ENCODE data around the gene RHBDL3. TPM values are rescaled to one million over a fixed set of nuclear protein-coding genes. Genes with fewer than 3 reads are reported as not detected.
"Not testable (repeated sequence)": the region's sequence is repeated elsewhere in the genome, so short reads cannot be mapped to it uniquely, and the experiment has no call there.

The RHBDL3 gene
- polyA plus RNA-seq, 1 experiment, result 0.06 TPM

- CTCF ChIA-PET, result no interaction called here
- DNase-seq (ENCODE audit: low read depth, low spot score), result no peak
- no peak overlapping the region for H3K4me3 ChIP-seq (ENCODE audit: low read depth, low read length)
- TF ChIP-seq CTCF (IDR thresholded peaks at IDR 0.05; ENCODE audit: low read depth, low read length), result no peak
- POLR2A ChIA-PET, result no interaction called here
- H3K27me3 ChIP-seq (ENCODE audit: control insufficient read depth, insufficient read depth, low read length), result peaks cover 24% of the 10 kb centered on the region
- no peaks in the 10 kb centered on the region for H3K9me3 ChIP-seq (ENCODE audit: control insufficient read depth, insufficient read depth, low read length)
- no peak overlapping the region for H3K27ac ChIP-seq (ENCODE audit: low read depth, low read length)
Observed at GRCh38 chr17:32314636-32315035, 49.0 kb downstream of the RHBDL3 start.

- ChIA-PET CTCF (no interaction called here), POLR2A (no interaction called here)
Observed at GRCh38 chr17:32315171-32315570, 49.5 kb downstream of the RHBDL3 start.

GRCh38 chr17:32316653-32317052 is 51.0 kb downstream of the RHBDL3 start:
- H3K4me3 ChIP-seq (ENCODE audit: low read depth, low read length); DNase-seq (ENCODE audit: low read depth, low spot score); H3K27ac ChIP-seq (ENCODE audit: low read depth, low read length); POLR2A ChIA-PET; CTCF ChIA-PET; H3K9me3 ChIP-seq (ENCODE audit: control insufficient read depth, insufficient read depth, low read length): not testable (repeated sequence)
- peaks cover 24% of the 10 kb centered on the region for H3K27me3 ChIP-seq (ENCODE audit: control insufficient read depth, insufficient read depth, low read length)

More at GRCh38 chr17:32315171-32315570, 49.5 kb downstream of the RHBDL3 start:
- peaks cover 24% of the 10 kb centered on the region for H3K27me3 ChIP-seq (ENCODE audit: control insufficient read depth, insufficient read depth, low read length)
- no peak for TF ChIP-seq CTCF (IDR thresholded peaks at IDR 0.05; ENCODE audit: low read depth, low read length)
- no peak overlapping the region for H3K27ac ChIP-seq (ENCODE audit: low read depth, low read length)
- H3K4me3 ChIP-seq (ENCODE audit: low read depth, low read length), result no peak overlapping the region
- H3K9me3 ChIP-seq (ENCODE audit: control insufficient read depth, insufficient read depth, low read length), result no peaks in the 10 kb centered on the region
- no peak for DNase-seq (ENCODE audit: low read depth, low spot score)

GRCh38 chr17:32317353-32317752 is 51.7 kb downstream of the RHBDL3 start:
- ChIA-PET POLR2A (no interaction called here), CTCF (no interaction called here)
- Histone ChIP-seq H3K9me3 (ENCODE audit: control insufficient read depth, insufficient read depth, low read length) (no peaks in the 10 kb centered on the region), H3K27ac (ENCODE audit: low read depth, low read length) (no peak overlapping the region), H3K27me3 (ENCODE audit: control insufficient read depth, insufficient read depth, low read length) (peaks cover 24% of the 10 kb centered on the region), H3K4me3 (ENCODE audit: low read depth, low read length) (no peak overlapping the region)
- TF ChIP-seq CTCF (IDR thresholded peaks at IDR 0.05; ENCODE audit: low read depth, low read length), result no peak
- DNase-seq (ENCODE audit: low read depth, low spot score), result no peak

GRCh38 chr17:32318071-32318470 is 52.4 kb downstream of the RHBDL3 start:
- Histone ChIP-seq H3K27me3 (ENCODE audit: control insufficient read depth, insufficient read depth, low read length) (peaks cover 20% of the 10 kb centered on the region), H3K4me3 (ENCODE audit: low read depth, low read length) (no peak overlapping the region), H3K27ac (ENCODE audit: low read depth, low read length) (no peak overlapping the region), H3K9me3 (ENCODE audit: control insufficient read depth, insufficient read depth, low read length) (no peaks in the 10 kb centered on the region)
- TF ChIP-seq CTCF (IDR thresholded peaks at IDR 0.05; ENCODE audit: low read depth, low read length), result no peak
- POLR2A ChIA-PET, result no interaction called here
- DNase-seq (ENCODE audit: low read depth, low spot score), result no peak
- CTCF ChIA-PET, result interaction anchor here (1.2 to 4.0 kb wide), 4 partner anchors 13 to 66 kb away, joined by 3 to 51 read pairs (median 6); no protein-coding TSS in a partner anchor

- Histone ChIP-seq H3K9me3 (ENCODE audit: control insufficient read depth, insufficient read depth, low read length) (no peaks in the 10 kb centered on the region), H3K27ac (ENCODE audit: low read depth, low read length) (no peak overlapping the region), H3K4me3 (ENCODE audit: low read depth, low read length) (no peak overlapping the region), H3K27me3 (ENCODE audit: control insufficient read depth, insufficient read depth, low read length) (peaks cover 17% of the 10 kb centered on the region)
- DNase-seq (ENCODE audit: low read depth, low spot score), result no peak
- TF ChIP-seq CTCF (IDR thresholded peaks at IDR 0.05; ENCODE audit: low read depth, low read length), result peak; percentile 97
- CTCF ChIA-PET, result interaction anchor here (0.5 to 4.0 kb wide), 23 partner anchors 9 to 211 kb away, joined by 3 to 51 read pairs (median 4); no protein-coding TSS in a partner anchor
- POLR2A ChIA-PET, result no interaction called here
Observed at GRCh38 chr17:32319548-32319905, 53.9 kb downstream of the RHBDL3 start.

GRCh38 chr17:32320080-32320479 is 54.4 kb downstream of the RHBDL3 start:
- H3K27ac ChIP-seq (ENCODE audit: low read depth, low read length); POLR2A ChIA-PET; H3K9me3 ChIP-seq (ENCODE audit: control insufficient read depth, insufficient read depth, low read length); H3K4me3 ChIP-seq (ENCODE audit: low read depth, low read length); DNase-seq (ENCODE audit: low read depth, low spot score): not testable (repeated sequence)
- CTCF ChIA-PET, result interaction anchor here (0.5 to 4.0 kb wide), 22 partner anchors 8 to 212 kb away, joined by 3 to 51 read pairs (median 4); no protein-coding TSS in a partner anchor
- H3K27me3 ChIP-seq (ENCODE audit: control insufficient read depth, insufficient read depth, low read length), result peaks cover 14% of the 10 kb centered on the region
